H9 (cell line): ENCODE results near the gene FAM210B. TPM values are rescaled to one million over a fixed set of nuclear protein-coding genes. Genes with fewer than 3 reads are reported as not detected.
"Not testable (repeated sequence)": the region's sequence is repeated elsewhere in the genome, so short reads cannot be mapped to it uniquely, and the experiment has no call there.

ENCODE experiments used
- DNase-seq: peaks from one replicate; pipeline ENCODE4 v3.0.0-alpha.2; 2017
- H2AFZ ChIP-seq: one replicate; pipeline ENCODE4 v1.6.1; 2013; ENCODE audit warnings: mild to moderate bottlenecking, low read length, control low read depth, moderate library complexity
- H2AK5ac ChIP-seq: 2 replicates; pipeline ENCODE4 v1.6.1; 2013; ENCODE audit warnings: low read length, control low read depth, mixed read lengths; ENCODE audit not compliant: insufficient read length
- H2BK120ac ChIP-seq: one replicate; pipeline ENCODE4 v1.6.1; 2013; ENCODE audit warnings: low read depth, mild to moderate bottlenecking, low read length, control low read depth, inconsistent platforms; ENCODE audit not compliant: poor library complexity, severe bottlenecking
- H2BK12ac ChIP-seq: 2 replicates; pipeline ENCODE4 v1.6.1; 2013; ENCODE audit warnings: low read length, control low read depth, mixed read lengths, low read depth; ENCODE audit not compliant: insufficient read length
- H2BK15ac ChIP-seq: 2 replicates; pipeline ENCODE4 v1.6.1; 2013; ENCODE audit warnings: low read depth, low read length, control low read depth
- H2BK20ac ChIP-seq: one replicate; pipeline ENCODE4 v1.6.1; 2013; ENCODE audit warnings: low read depth, mild to moderate bottlenecking, low read length, control low read depth, inconsistent platforms; ENCODE audit not compliant: poor library complexity, severe bottlenecking
- H2BK5ac ChIP-seq: 2 replicates; pipeline ENCODE4 v1.6.1; 2013; ENCODE audit warnings: low read length, control low read depth, mixed read lengths; ENCODE audit not compliant: insufficient read length
- H3K14ac ChIP-seq: 2 replicates; pipeline ENCODE4 v1.6.1; 2013; ENCODE audit warnings: low read length, control low read depth; ENCODE audit not compliant: insufficient read depth
- H3K18ac ChIP-seq: 2 replicates; pipeline ENCODE4 v1.6.1; 2013; ENCODE audit warnings: low read depth, mild to moderate bottlenecking, mixed read lengths, low read length, control low read depth; ENCODE audit not compliant: insufficient read length
- H3K23ac ChIP-seq: 2 replicates; pipeline ENCODE4 v1.6.1; 2013; ENCODE audit warnings: low read length, control low read depth, mixed read lengths, low read depth; ENCODE audit not compliant: insufficient read length
- H3K23me2 ChIP-seq: 2 replicates; pipeline ENCODE4 v1.6.1; 2013; ENCODE audit warnings: low read depth, mild to moderate bottlenecking, mixed read lengths, low read length, control low read depth; ENCODE audit not compliant: insufficient read length, poor library complexity, severe bottlenecking
- H3K27ac ChIP-seq: 2 replicates; pipeline ENCODE4 v1.5.1; 2013; ENCODE audit warnings: low read length, control low read depth, mixed read lengths, low read depth; ENCODE audit not compliant: insufficient read length
- H3K27me3 ChIP-seq: 2 replicates; pipeline ENCODE4 v1.6.1; 2013; ENCODE audit warnings: low read length, control low read depth, inconsistent platforms; ENCODE audit not compliant: insufficient read depth
- H3K4ac ChIP-seq: 2 replicates; pipeline ENCODE4 v1.6.1; 2013; ENCODE audit warnings: low read depth, mild to moderate bottlenecking, control low read depth, inconsistent platforms, low read length, moderate library complexity
- H3K4me1 ChIP-seq: 2 replicates; pipeline ENCODE4 v1.6.1; 2013; ENCODE audit warnings: low read length, control low read depth, inconsistent platforms; ENCODE audit not compliant: insufficient read depth
- H3K4me2 ChIP-seq: 2 replicates; pipeline ENCODE4 v1.6.1; 2013; ENCODE audit warnings: low read length, control low read depth, mixed read lengths; ENCODE audit not compliant: insufficient read length, insufficient read depth
- H3K56ac ChIP-seq: 2 replicates; pipeline ENCODE4 v1.6.1; 2013; ENCODE audit warnings: low read depth, mild to moderate bottlenecking, mixed read lengths, low read length, control low read depth; ENCODE audit not compliant: insufficient read length
- H3K79me1 ChIP-seq: 2 replicates; pipeline ENCODE4 v1.6.1; 2013; ENCODE audit warnings: low read depth, mild to moderate bottlenecking, moderate library complexity, low read length, control low read depth, inconsistent platforms; ENCODE audit not compliant: insufficient read depth, poor library complexity, severe bottlenecking
- H3K79me2 ChIP-seq: 2 replicates; pipeline ENCODE4 v1.6.1; 2013; ENCODE audit warnings: low read length, control low read depth, inconsistent platforms; ENCODE audit not compliant: insufficient read depth
- H3K9ac ChIP-seq: 2 replicates; pipeline ENCODE4 v1.6.1; 2013; ENCODE audit warnings: low read length, control low read depth, mixed read lengths; ENCODE audit not compliant: insufficient read length; ENCODE audit errors: extremely low read depth
- H3K9me3 ChIP-seq: one replicate; pipeline ENCODE4 v1.6.1; 2013; ENCODE audit warnings: low read depth, low read length, inconsistent platforms; ENCODE audit not compliant: control insufficient read depth
- H3T11ph ChIP-seq: one replicate; pipeline ENCODE4 v1.6.1; 2013; ENCODE audit warnings: mild to moderate bottlenecking, low read length, control low read depth, inconsistent platforms
- H4K20me1 ChIP-seq: one replicate; pipeline ENCODE4 v1.6.1; 2013; ENCODE audit not compliant: control insufficient read depth, insufficient read length, insufficient read depth
- H4K5ac ChIP-seq: 2 replicates; pipeline ENCODE4 v1.6.1; 2013; ENCODE audit warnings: low read depth, mild to moderate bottlenecking, mixed read lengths, low read length, control low read depth; ENCODE audit not compliant: insufficient read length
- H4K8ac ChIP-seq: replicated peaks from 2 replicates; pipeline ENCODE4 v1.6.1; 2013; ENCODE audit warnings: low read length, control low read depth, mixed read lengths, low read depth; ENCODE audit not compliant: insufficient read length
- H4K91ac ChIP-seq: 2 replicates; pipeline ENCODE4 v1.6.1; 2013; ENCODE audit warnings: low read depth, mild to moderate bottlenecking, moderate library complexity, mixed read lengths, low read length, control low read depth; ENCODE audit not compliant: insufficient read length
- H3K27ac Mint-ChIP-seq, 3 experiments: 2 replicates in 2 of 3; 3 replicates in 1 of 3; pipeline ENCODE4 v1.8.0; 2020 to 2021; ENCODE audit warnings: mixed read lengths in 3 of 3, mild to moderate bottlenecking in 1 of 3, moderate library complexity in 1 of 3
- H3K27me3 Mint-ChIP-seq: 2 replicates; pipeline ENCODE4 v1.8.0; 2021; ENCODE audit warnings: low read depth, mild to moderate bottlenecking, moderate library complexity, mixed read lengths
- H3K36me3 Mint-ChIP-seq, 3 experiments: 2 replicates in 2 of 3; 3 replicates in 1 of 3; pipeline ENCODE4 v1.8.0; 2020 to 2021; ENCODE audit warnings: low read depth in 3 of 3, mixed read lengths in 3 of 3; ENCODE audit not compliant: insufficient read depth in 1 of 3
- H3K4me1 Mint-ChIP-seq, 2 experiments: 2 replicates each; pipeline ENCODE4 v1.8.0; 2020; ENCODE audit warnings: mixed read lengths in 2 of 2
- H3K4me3 Mint-ChIP-seq, 2 experiments: 2 replicates in 1 of 2; 3 replicates in 1 of 2; pipeline ENCODE4 v1.8.0; 2020 to 2021; ENCODE audit warnings: mild to moderate bottlenecking in 2 of 2, mixed read lengths in 2 of 2, moderate library complexity in 1 of 2
- H3K9me3 Mint-ChIP-seq, 2 experiments: 2 replicates in 1 of 2; 3 replicates in 1 of 2; pipeline ENCODE4 v1.8.0; 2020; ENCODE audit warnings: mild to moderate bottlenecking in 2 of 2, mixed read lengths in 2 of 2, moderate library complexity in 1 of 2
- CTCF ChIP-seq: fragments of 200-600 bp; sonication (generic); conservative IDR thresholded peaks from 3 replicates; pipeline ENCODE4 v1.8.0; 2021; ENCODE audit warnings: antibody characterized with exemption, mild to moderate bottlenecking
- WGBS: extraction: QIAGEN DNeasy Blood & Tissue Kit; methylation state at CpG from one replicate; pipeline ENCODE4 v1.1.7; 2013; ENCODE audit warnings: missing lambda C conversion rate, low lambda C conversion rate, mixed read lengths; ENCODE audit not compliant: insufficient read length; ENCODE audit errors: extremely low coverage; 5-methylcytosine and 5-hydroxymethylcytosine counted together
- total RNA-seq: library from RNA; stranded (reverse); gene quantifications from 2 replicates; pipeline ENCODE4 v1.2.1, GENCODE V29; 2021

FAM210B gene
- total RNA-seq, 1 experiment from 2014 or later: 24.2 TPM

GRCh38 chr20:56403465-56403864, 44.7 kb downstream of the FAM210B start:
- Histone ChIP-seq H3K79me1 (no peaks in the 10 kb centered on the region), H3K23ac (no peak overlapping the region), H4K91ac (no peak overlapping the region), H3K79me2 (no peaks in the 10 kb centered on the region; the same call in 1 of the 2 replicates), H2BK120ac (no peak overlapping the region), H3K4me1 (no peaks in the 10 kb centered on the region), H4K8ac (no peak overlapping the region), H3K14ac (no peak overlapping the region), H2BK20ac (no peak overlapping the region), H3T11ph (no peak overlapping the region), H4K20me1 (no peaks in the 10 kb centered on the region), H3K4me2 (no peak overlapping the region), H2AFZ (no peak overlapping the region), H3K27ac (no peak overlapping the region), H3K56ac (no peak overlapping the region), H3K27me3 (no peaks in the 10 kb centered on the region), H3K9ac (no peak overlapping the region), H3K23me2 (no peaks in the 10 kb centered on the region), H3K4ac (no peak overlapping the region), H3K18ac (no peak overlapping the region), H4K5ac (no peak overlapping the region), H3K9me3 (no peaks in the 10 kb centered on the region), H2BK5ac (no peak overlapping the region), H2BK12ac (no peak overlapping the region), H2BK15ac (no peak overlapping the region), H2AK5ac (no peak overlapping the region)
- Mint-ChIP-seq H3K4me3 (no peak overlapping the region), H3K36me3 (peaks cover 52 to 88% (median 83%) of the 10 kb centered on the region in 3 experiments), H3K27ac (no peak overlapping the region), H3K9me3 (no peaks in the 10 kb centered on the region), H3K4me1 (no peaks in the 10 kb centered on the region), H3K27me3 (no peaks in the 10 kb centered on the region)
- no CpG with 5 or more reads among the region's 26 CpGs for WGBS
- no peak for DNase-seq
- no peak for TF ChIP-seq CTCF

- H3K36me3 Mint-ChIP-seq: peaks cover 37 to 75% (median 67%) of the 10 kb centered on the region in 3 experiments
- not testable (repeated sequence) for H3T11ph ChIP-seq, H2BK15ac ChIP-seq, H3K27me3 ChIP-seq, H3K79me1 ChIP-seq, H4K5ac ChIP-seq, H2BK5ac ChIP-seq, H4K20me1 ChIP-seq, H3K27ac Mint-ChIP-seq, H3K4me2 ChIP-seq, H4K91ac ChIP-seq, H3K23ac ChIP-seq, H3K4me3 Mint-ChIP-seq, H3K14ac ChIP-seq, H3K79me2 ChIP-seq, H3K27ac ChIP-seq, DNase-seq, H3K9me3 Mint-ChIP-seq, H2BK120ac ChIP-seq, H2BK20ac ChIP-seq, H2AFZ ChIP-seq, H3K4ac ChIP-seq, H3K27me3 Mint-ChIP-seq, H3K9ac ChIP-seq, H3K4me1 ChIP-seq, H3K9me3 ChIP-seq, H2AK5ac ChIP-seq, H3K18ac ChIP-seq, H4K8ac ChIP-seq, H2BK12ac ChIP-seq, H3K23me2 ChIP-seq, H3K4me1 Mint-ChIP-seq, H3K56ac ChIP-seq
- no CpG with 5 or more reads among the region's 12 CpGs for WGBS
Measured at GRCh38 chr20:56405356-56405755, 46.6 kb downstream of the FAM210B start.
